Type B pancreatic cell (in vitro differentiated cells): ENCODE measurements around the gene FRAT1. TPM values are rescaled to one million over a fixed set of nuclear protein-coding genes. Genes with fewer than 3 reads are reported as not detected.
A peak's percentile ranks its signal among the peaks of the same experiment; 100 is the strongest.

Source experiments
- DNase-seq: peaks from one replicate; pipeline ENCODE4 v3.0.0; 2021; ENCODE audit warnings: mixed read lengths; ENCODE audit not compliant: unreplicated experiment; ENCODE audit errors: extremely low spot score
- H3K27ac Mint-ChIP-seq: 2 replicates; pipeline ENCODE4 v1.8.0; 2021; ENCODE audit warnings: mild to moderate bottlenecking, mixed read lengths
- H3K27me3 Mint-ChIP-seq: 2 replicates; pipeline ENCODE4 v1.8.0; 2021; ENCODE audit warnings: mixed read lengths
- H3K36me3 Mint-ChIP-seq: 2 replicates; pipeline ENCODE4 v1.8.0; 2021; ENCODE audit warnings: mixed read lengths
- H3K4me1 Mint-ChIP-seq: one replicate; pipeline ENCODE4 v1.8.0; 2021; ENCODE audit warnings: mixed read lengths; ENCODE audit not compliant: unreplicated experiment
- H3K4me3 Mint-ChIP-seq: 2 replicates; pipeline ENCODE4 v1.8.0; 2021; ENCODE audit warnings: mild to moderate bottlenecking, mixed read lengths
- H3K9me3 Mint-ChIP-seq: 2 replicates; pipeline ENCODE4 v1.8.0; 2021; ENCODE audit warnings: mixed read lengths
- CTCF ChIP-seq: fragments of 200-600 bp; sonication (generic); conservative IDR thresholded peaks from 2 replicates; pipeline ENCODE4 v1.5.0; 2021; ENCODE audit warnings: antibody characterized with exemption, mild to moderate bottlenecking
- total RNA-seq: library from RNA; stranded (reverse); gene quantifications from 2 replicates; pipeline ENCODE4 v1.2.1, GENCODE V29; 2021; ENCODE audit warnings: low replicate concordance

The FRAT1 gene
- total RNA-seq, 1 donor from 2014 or later: 4.7 TPM

- no peak for TF ChIP-seq CTCF
- Mint-ChIP-seq H3K4me1 (peaks cover 5% of the 10 kb centered on the region), H3K27me3 (peaks cover 19% of the 10 kb centered on the region), H3K36me3 (no peaks in the 10 kb centered on the region), H3K27ac (no peak overlapping the region), H3K9me3 (no peaks in the 10 kb centered on the region), H3K4me3 (no peak overlapping the region)
- DNase-seq: no peak
These were observed 4.4 kb upstream of the FRAT1 start for GRCh38 chr10:97314671-97315070.

GRCh38 chr10:97319671-97320479 lies 804 bp downstream of the FRAT1 start:
- TF ChIP-seq CTCF: no peak
- Mint-ChIP-seq H3K4me1 (peaks cover 18% of the 10 kb centered on the region), H3K27me3 (peaks cover 53% of the 10 kb centered on the region), H3K36me3 (no peaks in the 10 kb centered on the region), H3K9me3 (no peaks in the 10 kb centered on the region), H3K4me3 (peak overlapping the region; percentile 87), H3K27ac (peak overlapping the region; percentile 77)
- DNase-seq: peak; percentile 76

DNA sequence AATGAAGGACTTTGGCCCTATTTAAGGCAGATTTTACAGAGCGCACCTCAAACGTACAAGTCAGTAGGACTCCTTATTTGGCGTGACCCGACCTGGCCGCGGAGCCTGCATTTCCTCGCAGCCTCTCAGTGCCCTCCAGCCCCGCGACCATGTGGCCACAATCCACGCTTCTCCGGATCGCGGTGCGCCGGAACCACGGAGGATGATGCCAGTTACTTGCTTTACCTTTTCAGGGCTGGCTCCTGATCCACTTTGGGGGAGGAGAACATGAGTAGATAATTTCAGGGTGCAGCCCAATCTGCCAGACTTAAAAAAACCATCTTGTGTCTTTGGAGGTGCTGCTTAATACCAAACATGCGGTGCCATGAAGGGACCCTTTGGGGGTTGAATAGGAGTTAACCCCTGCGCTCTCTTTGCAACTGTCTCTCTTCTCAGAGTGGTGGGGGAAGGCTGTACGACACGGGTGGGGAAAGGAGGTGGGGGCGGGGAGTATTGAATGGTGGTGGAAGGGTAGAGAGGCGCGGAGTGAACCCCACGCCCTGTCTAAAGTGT lies 1.5 kb downstream of the FRAT1 start:
- H3K4me1 Mint-ChIP-seq: peaks cover 20% of the 10 kb centered on the region
- no peak for TF ChIP-seq CTCF
- H3K4me3 Mint-ChIP-seq: peak overlapping the region; percentile 87
- H3K9me3 Mint-ChIP-seq: no peaks in the 10 kb centered on the region
- peak overlapping the region; percentile 77 for H3K27ac Mint-ChIP-seq
- H3K36me3 Mint-ChIP-seq: no peaks in the 10 kb centered on the region
- DNase-seq: no peak
- peaks cover 51% of the 10 kb centered on the region for H3K27me3 Mint-ChIP-seq

GRCh38 chr10:97321032-97321803 lies 2.1 kb downstream of the FRAT1 start:
- DNase-seq: no peak
- H3K27ac Mint-ChIP-seq: peak overlapping the region; percentile 77
- TF ChIP-seq CTCF: no peak
- peak overlapping the region; percentile 87 for H3K4me3 Mint-ChIP-seq
- peaks cover 49% of the 10 kb centered on the region for H3K27me3 Mint-ChIP-seq
- no peaks in the 10 kb centered on the region for H3K9me3 Mint-ChIP-seq
- no peaks in the 10 kb centered on the region for H3K36me3 Mint-ChIP-seq
- peaks cover 27% of the 10 kb centered on the region for H3K4me1 Mint-ChIP-seq

DNA sequence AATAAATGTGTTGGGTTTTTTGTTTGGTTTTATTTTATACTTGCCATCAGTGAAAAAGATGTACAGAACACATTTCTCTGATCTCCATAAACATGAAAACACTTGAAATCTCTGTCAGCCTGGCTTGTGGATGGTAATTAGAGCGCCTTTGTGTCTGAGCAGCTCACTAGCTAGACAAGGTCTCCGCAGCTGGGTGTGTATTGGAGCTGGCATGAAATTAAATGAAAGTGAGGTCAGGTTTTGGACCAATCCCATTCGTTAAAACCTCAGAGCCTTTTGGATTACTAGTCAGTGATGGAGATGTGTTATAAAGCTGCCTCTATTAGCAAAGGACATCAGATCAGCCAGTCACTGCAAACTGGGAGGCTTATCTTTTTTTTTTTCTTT lies 2.7 kb downstream of the FRAT1 start:
- Mint-ChIP-seq H3K27me3 (peaks cover 49% of the 10 kb centered on the region), H3K4me1 (peaks cover 27% of the 10 kb centered on the region), H3K27ac (peak overlapping the region; percentile 63), H3K9me3 (no peaks in the 10 kb centered on the region), H3K36me3 (no peaks in the 10 kb centered on the region), H3K4me3 (peak overlapping the region; percentile 87)
- no peak for DNase-seq
- TF ChIP-seq CTCF: no peak
